Measurements from ENCODE around the gene DBP.

DNA sequence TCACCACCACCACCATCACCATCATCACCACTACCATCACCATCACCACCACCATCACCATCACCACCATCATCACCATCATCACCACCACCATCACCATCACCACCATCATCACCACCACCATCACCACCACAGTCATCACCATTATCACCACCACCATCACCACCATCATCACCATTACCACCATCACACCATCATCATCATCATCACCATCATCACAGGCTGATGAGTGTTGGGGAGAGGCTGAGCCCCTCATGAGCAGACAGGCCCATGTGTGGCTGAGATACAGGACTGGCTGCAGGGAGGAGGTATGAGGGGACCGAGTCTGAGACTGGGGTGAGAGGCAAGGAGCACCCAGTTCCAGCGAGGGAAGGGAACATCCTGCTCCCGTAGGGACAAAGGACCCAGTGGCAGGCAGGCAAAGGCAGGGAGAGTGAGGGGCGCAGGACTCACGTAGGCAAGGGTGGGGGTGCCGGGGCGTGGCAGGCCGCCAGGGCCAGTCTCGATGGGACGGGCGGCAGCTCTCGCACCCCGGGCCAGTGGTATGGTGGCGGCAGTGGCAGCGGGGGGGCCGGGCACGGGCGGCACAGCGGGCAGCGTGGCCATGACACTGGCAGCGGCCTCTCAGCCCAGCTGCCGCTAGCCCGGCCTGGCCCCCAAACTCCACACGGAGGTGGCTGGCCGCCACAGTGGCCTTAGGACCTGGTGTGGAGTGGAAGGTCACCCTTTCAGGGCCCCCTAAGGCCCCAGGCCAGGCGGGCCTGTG is 32.9 kb upstream of the DBP start:
- TF ChIP-seq CTCF (IDR thresholded peaks at IDR 0.05) (no peak), POLR2AphosphoS5 (IDR thresholded peaks at IDR 0.05) (no peak), POLR2A (IDR thresholded peaks at IDR 0.05) (no peak)
